ENCODE data around the gene CLSTN2.

GRCh38 chr3:140268103-140268502 lies 333.1 kb downstream of the CLSTN2 start:
- TF ChIP-seq CTCF (IDR thresholded peaks at IDR 0.05; ENCODE audit: low read depth, low read length, missing input control) (no peak), ZBTB33 (IDR thresholded peaks at IDR 0.05) (no peak), RXRA (IDR thresholded peaks at IDR 0.05) (no peak), EGR1 (IDR thresholded peaks at IDR 0.05; ENCODE audit: low read depth in 2 of 2) (no peak), RAD21 (IDR thresholded peaks at IDR 0.05) (no peak), TAF1 (conservative IDR thresholded peaks at IDR 0.05) (no peak), MAX (IDR thresholded peaks at IDR 0.05) (no peak), YY1 (IDR thresholded peaks at IDR 0.05) (no peak)
